Fibroblast of the conjunctiva (primary cell): ENCODE results near the gene EPHB1.
"Not testable (repeated sequence)": the region's sequence is repeated elsewhere in the genome, so short reads cannot be mapped to it uniquely, and the experiment has no call there.

Experiments used
- DNase-seq: peaks from one replicate; pipeline ENCODE4 v3.0.0-alpha.2; 2010; ENCODE audit warnings: low read depth

Gene EPHB1

DNA sequence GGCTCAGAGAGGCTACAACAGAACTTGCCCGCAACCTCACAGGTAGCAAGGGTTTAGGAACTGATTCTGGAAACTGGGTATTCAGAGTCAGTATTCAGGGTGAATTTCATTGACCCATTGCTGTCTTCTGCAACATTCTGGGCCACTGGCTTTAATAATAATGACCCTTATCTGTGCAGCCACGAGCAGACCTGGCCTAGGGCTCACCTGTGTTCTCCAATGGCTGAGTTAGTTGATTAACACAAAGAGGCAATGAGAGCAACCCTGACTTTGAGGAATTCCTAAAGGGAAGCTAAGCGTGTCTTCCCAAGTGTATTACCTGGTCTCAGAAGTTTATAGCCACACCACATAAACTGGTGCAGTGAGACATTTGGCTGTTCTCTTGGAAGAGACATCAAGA, 289.9 kb downstream of the EPHB1 start:
- no peak for DNase-seq

- no peak for DNase-seq
Observed at GRCh38 chr3:135085652-135086436, 290.8 kb downstream of the EPHB1 start.

DNA sequence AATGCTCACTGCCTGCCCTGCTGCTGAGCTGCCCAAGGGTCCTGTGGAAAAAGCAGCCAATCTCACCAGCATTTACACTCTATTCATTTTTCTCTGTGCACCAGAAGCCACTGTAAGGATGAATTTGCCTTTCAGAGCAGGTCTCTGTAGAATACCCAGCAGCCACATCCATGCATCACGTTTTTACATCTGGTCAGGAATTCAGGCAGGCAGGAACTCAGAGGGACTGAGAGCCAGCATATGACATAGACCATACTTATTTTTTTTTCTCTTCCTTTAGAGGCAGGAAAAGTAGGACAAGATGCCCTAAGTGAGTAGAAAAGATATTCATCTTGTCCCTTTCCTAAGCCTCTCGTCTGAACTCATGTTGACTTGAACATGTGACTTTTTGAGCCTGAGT, 292.7 kb downstream of the EPHB1 start:
- no peak for DNase-seq

DNA sequence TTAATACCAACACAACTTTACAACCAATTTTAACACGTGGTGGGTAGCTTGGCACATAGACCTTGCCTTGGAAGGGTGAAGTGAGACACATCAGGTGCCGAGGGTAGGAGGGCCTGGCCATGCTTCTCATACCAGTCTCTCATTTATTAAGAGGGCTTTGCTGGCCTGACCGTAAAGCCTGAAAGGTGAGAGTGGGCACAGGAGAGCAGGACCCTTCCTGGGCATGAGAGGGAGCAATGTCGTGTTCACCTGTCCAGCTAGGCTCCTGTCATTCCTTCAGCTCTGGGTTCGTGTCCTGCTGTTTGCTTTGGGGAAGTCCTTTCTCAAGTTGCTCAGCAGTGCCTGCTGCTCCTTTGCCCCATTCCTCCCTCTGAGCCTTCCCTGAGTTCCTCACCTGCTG, 294.4 kb downstream of the EPHB1 start:
- DNase-seq: no peak

- no peak for DNase-seq
Observed at GRCh38 chr3:135090020-135090717, 295.1 kb downstream of the EPHB1 start.

DNA sequence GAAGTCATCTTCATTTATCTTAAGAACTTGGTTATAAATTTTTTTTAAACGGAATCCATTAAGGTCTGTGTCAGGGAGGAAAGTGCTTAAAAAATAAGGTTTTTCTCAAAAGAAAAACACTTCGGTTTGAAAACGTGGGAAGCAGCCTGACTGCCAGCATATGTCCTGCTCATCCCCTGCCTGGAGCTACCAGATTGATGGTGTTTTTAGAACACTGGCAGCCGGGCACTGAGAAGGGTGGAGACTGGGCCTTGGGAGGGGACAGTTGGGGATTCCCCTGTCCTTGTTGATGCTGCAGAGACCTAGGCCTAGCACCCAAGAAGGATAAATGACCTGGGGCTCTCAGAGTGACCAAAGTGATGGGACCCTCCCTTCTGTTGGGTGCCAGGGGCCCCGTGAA, 296.9 kb downstream of the EPHB1 start:
- no peak for DNase-seq

GRCh38 chr3:135093121-135093520, 298.1 kb downstream of the EPHB1 start:
- no peak for DNase-seq

DNA sequence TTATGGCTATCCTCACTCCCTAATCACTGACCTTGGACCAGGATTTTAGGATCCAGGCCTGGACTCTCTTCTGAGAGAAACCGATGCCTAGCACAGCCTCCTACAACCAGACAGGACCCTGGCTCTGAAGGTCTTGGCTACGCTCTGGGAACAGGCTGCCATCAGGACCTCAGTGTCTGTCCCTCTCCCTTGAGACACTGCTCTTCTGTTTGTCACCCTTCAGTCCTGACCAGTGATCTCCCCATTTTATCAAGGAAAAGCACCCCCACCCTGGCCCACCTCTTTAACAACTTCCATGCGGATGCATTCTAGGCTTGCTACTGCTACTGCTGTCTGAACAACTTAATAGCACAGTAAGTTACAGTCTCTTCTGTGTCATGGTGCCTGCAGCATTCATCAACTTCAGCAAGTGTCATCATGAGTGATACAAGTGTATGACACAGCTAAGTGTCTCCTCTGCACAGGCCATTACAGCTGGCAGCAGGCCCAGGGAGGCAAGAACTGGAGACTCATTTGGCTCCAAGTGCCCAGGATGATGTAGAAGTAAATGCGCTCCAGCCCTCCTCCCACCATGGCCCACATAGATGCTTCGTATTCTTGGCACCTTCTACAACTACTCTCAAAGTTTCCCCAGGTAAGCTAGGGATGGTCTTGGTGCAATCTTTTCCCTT, 302.4 kb downstream of the EPHB1 start:
- DNase-seq: no peak

GRCh38 chr3:135099734-135100355, 304.8 kb downstream of the EPHB1 start:
- DNase-seq: no peak

- no peak for DNase-seq
Observed at GRCh38 chr3:135100366-135100765, 305.3 kb downstream of the EPHB1 start.

GRCh38 chr3:135103917-135104316, 308.9 kb downstream of the EPHB1 start:
- DNase-seq: no peak

GRCh38 chr3:135106445-135106844, 311.4 kb downstream of the EPHB1 start:
- DNase-seq: no peak

DNA sequence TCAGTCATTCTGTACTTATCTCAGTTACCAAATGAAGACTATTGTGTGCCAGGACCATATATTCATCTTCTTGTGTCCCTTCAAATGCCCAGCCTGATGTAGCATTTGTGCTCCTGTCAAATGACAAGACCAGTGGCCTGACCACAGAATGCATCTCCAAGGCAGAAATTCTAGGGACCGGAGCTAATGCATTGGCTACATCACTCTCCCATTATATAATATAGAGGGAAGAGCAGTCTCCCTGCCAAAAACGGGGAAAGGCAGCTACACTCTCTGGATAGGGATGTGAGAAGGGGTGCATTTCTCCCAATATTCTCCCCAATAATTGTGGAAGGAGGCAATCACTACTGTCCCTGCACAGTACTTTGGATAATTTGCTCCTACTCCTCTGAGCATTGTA, 312.0 kb downstream of the EPHB1 start:
- DNase-seq: no peak

- no peak for DNase-seq
Observed at GRCh38 chr3:135109681-135110080, 314.6 kb downstream of the EPHB1 start.

GRCh38 chr3:135114551-135114950, 319.5 kb downstream of the EPHB1 start:
- not testable (repeated sequence) for DNase-seq

DNA sequence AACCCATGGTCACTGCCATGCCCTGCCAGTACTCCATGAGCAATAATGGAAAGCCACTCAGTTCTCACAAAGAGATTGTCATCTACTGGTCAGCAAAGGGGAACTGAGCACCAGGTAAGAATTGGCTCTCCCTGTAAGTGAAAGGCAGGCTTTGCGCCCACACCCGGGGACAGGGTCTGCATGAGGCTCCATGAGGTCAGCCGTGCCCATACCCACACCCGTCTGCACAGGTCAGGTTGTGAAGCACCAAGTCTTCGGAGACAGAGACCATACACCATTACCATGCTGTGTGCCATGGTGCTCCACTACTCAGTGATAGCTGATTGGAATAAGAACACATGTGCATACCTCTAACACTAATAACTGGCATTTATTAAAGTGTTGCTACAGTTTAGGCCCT, 322.9 kb downstream of the EPHB1 start:
- DNase-seq: no peak

- DNase-seq: no peak
Observed at GRCh38 chr3:135118792-135119191, 323.7 kb downstream of the EPHB1 start.

DNA sequence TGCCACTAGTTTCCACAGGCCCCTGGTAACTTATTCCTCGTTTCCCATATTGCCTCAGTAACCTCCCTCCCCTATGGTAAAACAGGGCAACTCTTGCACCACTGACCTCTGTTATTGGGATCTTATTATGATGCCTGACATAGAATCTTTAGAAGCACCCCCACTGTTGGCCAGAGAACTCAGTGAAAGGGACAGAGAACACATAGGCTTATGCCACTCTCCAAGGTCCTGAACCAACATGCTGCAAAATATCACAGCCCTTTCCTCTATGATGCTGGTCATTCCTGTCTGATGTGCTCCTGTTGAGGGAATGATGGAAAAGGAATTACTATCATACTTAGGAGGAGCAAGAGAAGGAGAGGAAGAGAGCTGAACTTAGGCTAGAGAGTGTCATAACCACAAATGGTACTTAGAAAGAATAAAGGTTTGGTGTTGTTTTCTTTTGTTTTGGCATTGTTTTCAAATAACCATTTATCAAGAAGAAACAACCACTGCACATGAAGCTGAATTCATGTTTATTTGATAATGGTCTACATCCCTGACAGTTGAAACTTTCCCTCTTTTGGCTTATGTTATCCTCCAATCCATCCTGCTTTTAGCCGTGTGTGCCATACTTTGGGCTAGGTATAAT, 330.2 kb downstream of the EPHB1 start:
- no peak for DNase-seq

- DNase-seq: no peak
Observed at GRCh38 chr3:135127946-135128470, 332.9 kb downstream of the EPHB1 start.

- DNase-seq: no peak
Observed at GRCh38 chr3:135128818-135129217, 333.8 kb downstream of the EPHB1 start.

GRCh38 chr3:135131290-135131689, 336.2 kb downstream of the EPHB1 start:
- DNase-seq: no peak
